Fibroblast of skin of right biceps (primary cell): ENCODE results near the gene SYTL1.
"Not testable (repeated sequence)": the region's sequence is repeated elsewhere in the genome, so short reads cannot be mapped to it uniquely, and the experiment has no call there.

ENCODE experiments used
- DNase-seq: peaks from one replicate; pipeline ENCODE4 v3.0.0-alpha.2; 2013

Gene SYTL1

DNA sequence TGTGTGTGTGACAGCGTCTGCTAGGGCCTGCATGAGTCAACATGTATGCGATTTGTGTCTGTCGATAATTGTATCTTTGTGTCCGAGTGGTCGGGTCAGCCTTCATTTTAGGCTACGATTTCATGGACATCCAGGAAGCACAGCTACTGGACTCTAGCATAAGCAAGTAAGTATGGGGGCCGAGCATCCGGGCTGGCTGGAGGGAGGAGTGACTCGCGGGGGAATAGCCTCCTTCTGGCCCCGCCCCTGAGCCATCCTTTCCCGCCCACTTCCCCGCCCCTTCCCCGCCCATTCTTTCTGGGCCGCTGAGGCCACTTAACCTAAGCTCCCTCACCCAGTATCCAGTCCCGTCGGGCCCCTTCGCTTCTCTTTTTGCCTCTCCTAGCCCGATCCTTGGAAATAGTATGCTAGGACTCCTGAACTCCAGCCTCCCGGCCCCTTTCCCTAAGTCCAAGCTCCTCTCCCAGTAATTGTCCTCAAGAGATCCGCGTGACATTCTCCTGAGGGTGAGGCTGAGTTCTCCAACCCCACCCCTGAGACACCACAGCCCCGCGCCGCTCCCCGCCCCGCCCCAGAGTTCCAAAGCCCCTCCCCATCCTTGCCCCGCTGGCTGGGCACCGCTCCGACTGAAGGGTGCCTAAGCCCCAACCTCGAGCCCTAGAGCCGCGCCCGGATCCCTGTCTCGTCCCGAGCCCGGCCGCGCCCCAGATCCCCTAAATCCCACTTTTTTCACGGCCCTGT, 23.7 kb downstream of the SYTL1 start:
- peak; percentile 88 for DNase-seq

DNA sequence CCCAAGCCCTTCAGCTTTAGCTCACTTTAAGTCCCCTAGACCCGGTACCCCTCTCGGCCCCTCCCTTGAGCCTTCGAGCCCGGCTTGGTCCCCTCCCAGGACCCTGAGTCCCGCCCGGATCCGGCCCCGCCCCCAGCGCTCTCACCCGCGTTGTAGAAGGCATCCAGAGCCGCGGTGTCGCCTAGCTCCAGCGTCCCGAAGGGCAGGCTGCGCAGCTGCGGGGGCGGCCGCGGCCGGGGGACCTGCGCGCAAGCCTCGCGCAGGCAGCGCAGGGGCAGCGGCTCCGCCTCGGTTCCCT, 24.2 kb downstream of the SYTL1 start:
- DNase-seq: peak; percentile 85

DNA sequence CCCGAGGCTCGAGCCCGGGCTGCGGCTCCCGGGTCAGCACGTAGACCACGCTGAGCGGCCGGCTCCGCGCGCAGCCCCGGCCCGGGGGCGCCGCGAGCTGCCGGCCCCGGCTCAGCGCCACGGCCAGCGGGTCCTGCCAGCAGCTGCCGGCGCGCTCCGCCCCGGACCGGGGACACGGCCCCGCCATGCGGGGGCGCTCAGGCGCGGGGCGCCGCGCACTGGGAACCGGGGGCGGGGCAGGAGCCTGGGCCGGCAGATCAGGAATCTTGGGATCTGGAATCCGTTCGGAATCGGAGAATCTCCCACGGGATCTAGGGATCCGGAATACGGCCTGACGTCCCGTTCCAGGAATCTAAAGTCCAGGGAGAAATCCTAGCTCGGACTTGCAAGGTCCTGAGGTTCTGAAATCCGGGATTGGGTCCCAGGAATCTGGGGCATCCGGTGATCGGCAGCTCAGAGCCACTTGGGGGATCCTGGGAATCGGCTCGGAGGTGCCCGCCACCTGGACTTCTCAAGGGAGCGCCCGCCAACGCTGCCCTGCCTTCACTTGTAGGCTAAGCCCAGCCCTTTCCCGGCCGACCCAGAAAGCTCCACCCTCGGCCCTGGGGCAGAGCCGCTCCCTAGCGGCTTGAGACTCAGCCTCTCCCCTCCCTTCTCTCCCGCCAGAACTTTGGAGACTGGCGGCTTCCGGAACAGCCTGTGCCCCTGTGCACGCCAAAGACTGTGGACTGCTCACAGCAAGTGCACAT, 24.8 kb downstream of the SYTL1 start, which contains the start of gene MAP3K6:
Gene MAP3K6, minus strand, starts transcription at position 551 of the 749 bp plus-strand sequence. Its CDS starts 364 bp downstream, at position 187.
- DNase-seq: peak; percentile 82

DNA sequence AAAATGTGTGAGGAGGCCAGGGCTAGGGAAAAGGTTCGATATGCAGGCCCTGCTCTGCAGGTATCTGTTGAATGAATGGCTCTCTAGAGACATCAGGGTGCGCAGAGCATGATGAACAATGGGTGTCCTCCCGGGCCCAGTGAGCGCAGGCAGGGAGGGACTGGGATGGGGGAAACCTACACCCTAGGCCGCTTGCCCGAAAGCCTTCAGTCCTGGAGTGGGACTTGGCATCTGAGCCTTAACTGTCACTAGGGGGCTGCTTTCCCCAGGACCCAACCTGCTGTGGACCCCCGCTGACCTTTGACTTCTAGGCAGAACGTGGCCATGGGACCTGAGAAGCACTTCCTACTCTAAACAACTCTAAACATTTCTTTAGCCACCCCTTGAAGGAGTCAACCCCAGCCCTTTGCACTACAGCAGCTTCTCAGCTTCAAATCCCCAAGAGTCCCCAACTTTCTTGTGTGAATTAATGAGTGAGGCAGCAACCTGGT, 25.4 kb downstream of the SYTL1 start:
- no peak for DNase-seq

DNA sequence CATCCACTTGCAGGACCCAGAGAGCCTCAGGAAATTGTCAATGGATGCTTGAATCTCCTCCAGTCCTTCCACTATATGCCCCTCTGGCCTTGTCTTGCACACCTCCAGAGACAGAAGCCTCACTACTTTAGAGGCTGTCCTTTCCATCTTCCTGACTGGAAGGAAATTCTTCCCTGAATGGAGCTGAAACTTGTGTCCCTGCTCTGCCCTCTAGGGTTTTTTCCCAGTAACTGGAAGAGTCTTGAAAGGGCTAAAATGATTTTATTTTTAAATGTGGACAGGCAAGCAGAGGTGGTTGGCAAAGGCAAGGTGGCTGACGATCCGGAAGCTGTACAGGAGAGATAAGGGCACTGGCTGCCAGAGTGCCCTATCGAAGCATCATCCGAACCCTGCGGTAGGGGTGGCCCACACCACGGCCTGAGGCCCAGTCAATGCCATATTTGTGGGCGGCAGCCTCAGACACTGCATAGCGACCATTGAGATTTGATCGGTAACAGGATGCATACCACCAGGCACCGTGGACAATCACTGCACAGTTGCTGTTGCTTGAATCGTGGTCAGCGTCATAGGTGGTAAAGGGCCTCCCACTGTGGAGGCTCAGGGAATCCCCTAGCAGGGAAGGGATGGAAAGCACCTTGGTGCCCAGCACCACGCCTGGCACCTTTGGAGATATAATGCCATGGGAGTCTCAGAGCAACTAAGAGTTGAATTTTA, 27.2 kb downstream of the SYTL1 start:
- no peak for DNase-seq

DNA sequence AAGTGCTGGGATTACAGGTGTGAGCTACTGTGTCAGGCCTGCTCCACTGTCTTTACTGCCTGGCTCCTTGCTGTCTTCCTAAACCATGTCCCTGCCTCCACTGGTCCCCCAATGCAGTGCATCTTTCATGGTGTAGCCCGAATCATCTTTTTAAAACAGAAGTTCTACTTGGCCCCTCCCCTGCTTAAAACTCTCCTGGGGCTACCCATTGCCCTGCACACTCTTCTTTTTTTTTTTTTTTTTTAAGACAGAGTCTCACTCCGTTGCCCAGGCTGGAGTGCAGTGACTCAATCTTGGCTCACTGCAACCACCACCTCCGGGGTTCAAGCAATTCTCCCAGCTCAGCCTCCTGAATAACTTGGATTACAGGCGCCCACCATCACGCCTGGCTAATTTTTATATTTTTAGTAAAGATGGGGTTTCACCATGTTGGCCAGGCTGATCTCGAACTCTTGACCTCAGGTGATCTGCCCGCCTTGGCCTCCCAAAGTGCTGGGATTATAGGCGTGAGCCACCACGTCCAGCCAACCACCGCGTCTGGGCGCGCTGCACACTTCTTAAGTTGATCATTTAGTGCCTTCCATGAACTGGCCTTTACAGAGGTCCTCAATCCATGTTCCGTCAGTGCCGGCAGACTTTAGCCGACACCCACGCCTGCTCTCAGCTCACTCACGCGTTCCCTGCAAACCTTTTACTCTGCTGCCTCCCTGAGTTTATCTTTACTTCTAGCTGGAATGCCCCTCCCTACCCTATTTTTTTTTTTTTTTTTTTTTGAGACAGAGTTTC, 30.4 kb downstream of the SYTL1 start:
- DNase-seq: no peak

DNA sequence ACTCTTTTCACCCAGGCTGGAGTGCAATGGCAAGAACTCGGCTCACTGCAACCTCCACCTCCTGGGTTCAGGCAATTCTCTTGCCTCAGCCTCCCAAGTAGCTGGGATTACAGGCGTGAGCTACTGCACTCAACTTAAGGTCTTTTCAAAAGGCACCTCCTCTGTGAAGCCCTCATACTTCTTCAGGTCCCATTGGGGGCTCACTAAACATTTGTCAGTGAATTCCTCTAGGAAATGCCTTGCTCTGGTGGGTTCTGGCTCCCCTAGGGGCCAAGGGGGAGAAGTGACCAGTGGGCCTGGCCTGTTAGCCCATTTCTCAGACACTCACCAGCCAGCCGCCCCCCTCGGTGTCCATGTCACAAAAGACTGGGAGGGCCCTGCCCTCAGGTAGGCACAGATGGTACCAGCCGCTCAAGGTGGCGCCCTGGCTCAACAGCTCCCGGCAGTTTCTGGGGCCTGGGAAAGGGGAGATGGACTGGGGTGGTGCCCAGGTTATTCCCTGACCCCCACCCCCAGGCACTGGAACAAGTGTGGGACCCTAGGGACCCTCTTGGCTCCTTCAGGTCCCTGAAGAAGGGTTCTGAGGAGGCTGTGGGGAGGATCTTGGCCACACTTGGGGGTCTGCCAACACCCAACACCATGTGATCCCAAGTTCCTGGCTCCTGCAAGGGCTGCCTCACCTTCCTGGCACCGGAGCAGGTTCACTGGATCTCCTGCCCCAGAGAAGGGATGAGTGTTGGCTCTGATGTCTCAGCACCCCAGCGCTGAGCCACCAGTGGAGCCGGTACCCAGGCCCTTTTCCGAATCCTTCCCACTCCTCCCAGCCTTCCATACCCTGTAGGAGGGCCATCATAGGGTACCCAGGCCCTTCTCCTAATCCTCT, 31.2 kb downstream of the SYTL1 start:
- DNase-seq: no peak

DNA sequence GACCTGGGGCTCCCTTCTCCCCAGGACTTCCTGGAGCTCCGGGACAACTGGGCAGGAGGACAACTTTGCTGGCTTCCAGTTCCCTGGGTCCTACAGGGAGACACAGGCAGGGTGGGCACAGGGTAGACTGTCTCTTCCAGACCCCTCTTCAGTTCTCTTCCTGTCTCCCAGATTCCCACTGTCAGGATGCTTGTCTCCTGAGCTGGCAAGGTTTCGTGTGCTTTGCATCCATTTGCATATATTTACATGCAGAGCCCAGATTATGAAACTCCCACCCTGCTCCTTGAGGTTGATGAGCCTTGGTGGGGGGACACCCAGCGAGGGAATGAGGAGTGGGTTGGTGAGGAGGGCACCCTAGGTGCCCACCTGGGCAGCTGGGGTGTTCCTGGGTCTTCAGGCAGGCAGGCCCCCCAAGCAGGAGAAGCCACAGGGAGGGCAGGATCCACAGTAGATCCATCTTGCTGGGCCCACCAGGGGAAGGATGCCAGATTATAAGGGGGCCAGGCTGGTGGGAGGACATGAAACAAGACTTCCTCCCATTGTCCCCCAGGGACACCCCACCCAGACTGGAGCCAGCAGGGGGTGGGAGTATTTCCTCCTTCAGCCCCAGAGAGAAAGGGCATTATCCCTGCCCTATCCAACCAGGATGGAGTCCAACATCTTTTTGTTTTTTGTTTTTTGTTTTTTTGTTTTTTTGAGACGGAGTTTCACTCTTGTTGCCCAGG, 32.7 kb downstream of the SYTL1 start, which contains the start of gene FCN3:
Gene FCN3, minus strand, starts transcription at position 463 of the 725 bp plus-strand sequence. Its CDS starts 6 bp downstream, at position 457.
- no peak for DNase-seq

DNA sequence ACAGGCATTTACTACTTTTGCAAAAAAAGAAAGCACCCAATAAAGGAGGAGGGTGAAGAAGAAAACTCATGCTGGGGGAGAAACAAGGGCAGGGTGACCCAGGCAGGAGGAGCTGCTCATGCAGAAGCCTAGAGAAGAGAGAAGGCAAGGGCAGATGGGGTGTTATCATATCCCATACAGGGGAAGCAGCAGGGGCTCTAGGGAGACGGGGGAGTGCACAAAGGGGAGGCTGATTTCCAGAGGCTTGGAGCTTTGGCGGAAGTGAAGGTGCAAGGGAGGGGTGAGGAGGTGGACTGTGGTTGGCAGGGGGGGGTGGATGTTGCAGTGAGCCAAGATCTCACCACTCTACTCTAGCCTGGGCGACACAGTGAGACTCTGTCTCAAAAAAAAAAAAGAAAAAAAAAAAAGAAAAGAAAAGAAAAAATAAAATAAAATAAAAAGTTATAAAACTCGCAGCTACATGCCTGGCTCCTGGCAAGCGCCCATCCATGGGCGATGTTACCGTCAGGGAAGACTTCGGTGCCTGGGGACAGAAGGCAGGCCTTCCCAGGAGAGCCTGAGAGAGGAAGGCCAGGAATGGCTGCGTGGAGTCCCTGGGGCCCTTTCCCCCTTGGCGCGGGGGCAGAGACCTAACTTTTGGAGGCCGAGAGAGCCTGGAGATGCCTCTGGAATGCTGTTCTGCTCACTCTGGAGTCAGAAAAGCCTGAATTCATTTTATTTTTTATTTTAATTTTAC, 36.1 kb downstream of the SYTL1 start:
- DNase-seq: no peak

DNA sequence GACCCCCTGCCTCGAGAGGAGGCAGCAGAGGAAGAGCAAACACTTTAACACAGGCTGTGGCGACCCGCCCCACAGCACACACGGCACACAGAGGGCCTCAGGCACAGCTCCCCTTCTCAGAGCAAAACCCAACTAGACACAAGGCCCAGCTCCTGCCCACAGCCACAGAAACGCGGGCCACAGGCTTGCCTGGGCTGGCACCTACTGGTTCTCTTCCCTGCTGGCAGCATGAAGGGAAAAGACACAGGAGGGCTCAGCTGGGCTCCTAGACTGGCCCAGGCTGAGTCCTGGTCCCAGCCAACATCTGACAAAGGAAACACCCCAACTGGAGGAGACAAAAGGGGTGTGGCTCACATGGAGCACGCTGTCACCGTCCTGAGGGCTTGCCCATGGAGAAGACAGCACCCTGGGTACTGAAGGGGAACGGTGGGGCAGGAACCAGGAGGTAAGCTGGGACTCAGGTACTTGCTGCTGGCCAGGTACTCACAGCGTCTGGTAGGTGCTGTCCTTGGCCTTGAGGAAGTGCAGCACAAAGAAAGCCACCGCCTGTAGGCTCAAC, 37.8 kb downstream of the SYTL1 start:
- no peak for DNase-seq

DNA sequence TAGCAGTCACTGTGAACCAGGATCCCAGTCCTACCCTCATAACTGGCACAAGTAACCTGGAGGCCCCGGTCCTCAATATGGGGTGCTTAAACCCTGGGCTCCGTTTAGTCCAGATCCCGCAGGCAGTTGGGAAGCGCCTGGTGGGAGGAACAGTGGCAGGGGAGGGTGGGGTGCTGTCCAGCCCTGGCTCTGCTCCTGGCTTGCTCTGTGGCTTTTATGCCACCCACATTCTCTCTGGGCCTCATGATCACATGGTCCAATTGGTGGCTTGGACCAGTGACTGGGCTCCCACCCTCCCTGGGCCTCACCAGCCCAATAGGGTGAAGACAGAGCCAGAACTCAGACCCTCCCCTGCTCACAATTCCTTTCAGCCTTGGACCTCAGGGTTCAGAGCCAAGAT, 38.4 kb downstream of the SYTL1 start:
- no peak for DNase-seq

DNA sequence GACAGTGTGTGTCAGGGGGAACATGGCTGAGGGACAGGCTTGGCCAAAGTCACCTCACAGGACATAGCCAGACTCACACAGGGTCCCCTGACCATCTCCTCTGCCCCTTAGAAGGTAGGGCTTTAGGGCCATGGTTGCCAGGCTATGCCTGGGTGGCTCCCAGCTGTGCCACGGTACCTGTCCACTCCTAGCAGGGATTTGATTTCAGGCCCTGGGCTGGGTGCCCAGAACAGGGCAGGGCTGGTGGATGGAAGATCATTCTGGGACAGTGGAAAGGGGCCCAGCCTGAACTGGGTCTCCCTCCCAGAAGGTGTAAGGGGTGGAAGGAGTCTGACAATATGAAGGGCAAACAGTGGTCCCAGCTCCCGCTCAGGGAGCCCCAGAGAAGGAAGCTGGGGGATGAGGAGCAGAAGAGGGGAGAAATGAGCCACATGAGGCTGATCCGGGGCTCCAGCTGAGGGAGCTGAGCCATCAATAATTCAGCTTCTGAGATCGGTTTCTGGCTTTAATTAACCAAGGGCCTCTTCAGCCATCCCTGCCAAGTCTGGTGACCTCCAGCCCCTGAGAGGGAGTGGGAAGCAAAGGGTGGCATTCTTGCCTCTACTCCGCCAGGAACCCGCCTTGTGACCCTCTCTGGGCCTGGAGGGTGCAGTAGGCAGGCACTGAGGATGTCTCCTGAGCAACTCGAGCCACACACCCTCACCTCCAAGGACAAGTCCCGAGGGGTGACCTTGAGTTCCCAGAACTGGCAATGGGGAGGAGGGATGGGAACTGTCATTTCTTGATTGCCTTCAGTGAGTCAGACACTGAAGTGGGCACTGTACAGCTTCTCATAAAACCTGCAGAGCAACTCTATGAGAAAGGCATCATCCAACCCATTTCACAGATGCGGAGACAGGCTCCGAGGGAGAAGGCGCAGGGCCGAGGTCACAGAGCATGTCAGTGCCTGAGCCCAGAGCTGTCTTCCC, 39.2 kb downstream of the SYTL1 start:
- DNase-seq: no peak

DNA sequence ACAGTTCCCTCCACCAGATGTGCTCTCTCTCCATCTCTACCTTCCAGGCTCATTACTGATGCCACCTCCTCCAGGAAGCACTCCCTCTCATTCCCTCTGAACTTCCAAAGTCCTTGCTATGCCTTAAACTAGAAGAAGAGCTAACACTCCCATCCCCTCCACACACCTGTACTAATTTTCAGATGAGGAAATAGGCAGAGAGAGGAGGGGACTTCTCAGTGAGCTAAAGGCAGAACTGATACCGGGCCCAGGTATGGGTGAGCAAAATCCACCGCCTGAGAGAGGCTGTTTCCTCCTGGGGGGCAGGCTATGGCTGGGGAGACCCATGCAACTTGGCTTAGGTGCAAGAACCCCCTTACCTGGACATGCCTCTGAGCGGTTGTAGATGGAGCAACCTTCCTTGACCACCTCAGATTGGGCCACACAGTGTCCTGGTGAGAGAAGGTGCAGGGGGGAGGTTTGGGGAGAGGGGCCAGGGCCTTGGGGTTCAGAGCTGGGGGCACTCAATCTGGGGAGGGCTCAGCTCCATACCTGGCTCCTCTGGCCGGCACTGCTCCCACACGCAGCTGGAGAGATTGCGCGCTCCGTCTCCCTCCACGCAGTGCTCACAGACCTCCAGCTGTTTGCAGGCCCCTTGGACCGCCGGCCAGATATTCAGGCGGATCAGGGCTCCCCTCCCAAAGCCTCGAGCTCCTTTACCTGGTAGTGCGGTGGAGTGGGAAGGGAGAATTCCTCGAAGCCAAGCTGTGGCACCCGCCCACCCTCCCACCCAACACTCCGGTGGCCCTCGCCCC, 40.3 kb downstream of the SYTL1 start:
- no peak for DNase-seq

DNA sequence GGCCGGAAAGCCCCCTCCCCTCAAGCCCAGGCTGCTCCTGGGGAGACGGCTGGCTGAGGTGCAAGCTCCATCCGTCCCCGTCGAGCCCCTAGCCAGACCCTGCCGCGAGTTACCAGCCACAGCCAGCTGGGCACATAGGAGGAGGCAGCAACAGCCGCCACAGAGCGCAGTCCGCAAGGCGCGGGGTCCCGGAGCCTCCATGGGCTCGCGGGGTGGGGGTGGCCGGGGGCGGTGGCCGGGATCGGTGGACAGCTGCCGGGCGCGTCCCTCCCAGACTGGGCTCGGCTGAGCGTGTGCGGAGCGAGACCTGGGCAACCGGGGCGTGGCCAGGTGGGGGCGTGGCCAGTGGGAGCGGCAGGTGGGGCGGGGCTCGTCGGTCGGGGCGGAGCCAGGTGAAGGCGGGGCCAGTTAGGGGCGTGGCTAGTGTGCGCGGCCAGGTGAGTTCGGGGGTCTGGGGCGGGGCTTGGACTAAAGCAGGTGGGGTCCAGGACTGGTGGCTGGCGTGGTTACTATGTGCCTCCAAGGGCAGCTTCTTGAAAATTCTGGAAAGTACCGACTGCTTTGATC, 41.3 kb downstream of the SYTL1 start, which contains the start of gene CD164L2:
Gene CD164L2, minus strand, starts transcription at position 295 of the 567 bp plus-strand sequence. Its CDS starts 94 bp downstream, at position 201.
- no peak for DNase-seq

DNA sequence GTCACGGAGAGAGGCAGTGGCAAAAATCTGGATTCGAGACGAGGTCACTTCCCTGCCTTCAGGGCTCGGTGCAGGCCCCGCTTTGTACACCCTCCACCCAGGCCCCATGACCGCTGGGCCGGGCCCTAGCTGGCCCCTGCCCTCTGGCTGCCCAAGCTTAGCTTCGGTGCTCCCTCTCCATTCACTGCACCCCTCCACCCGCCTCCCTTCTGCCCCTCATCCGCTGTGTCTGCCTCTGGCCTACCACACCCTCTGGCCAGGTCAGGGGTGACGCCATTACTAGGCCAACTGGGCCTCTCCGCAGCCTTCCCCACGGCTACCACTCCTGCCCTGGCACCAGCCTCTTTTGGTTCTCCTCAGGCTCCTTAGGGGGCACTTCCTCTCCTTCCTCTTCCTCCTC, 41.8 kb downstream of the SYTL1 start:
- DNase-seq: no peak

DNA sequence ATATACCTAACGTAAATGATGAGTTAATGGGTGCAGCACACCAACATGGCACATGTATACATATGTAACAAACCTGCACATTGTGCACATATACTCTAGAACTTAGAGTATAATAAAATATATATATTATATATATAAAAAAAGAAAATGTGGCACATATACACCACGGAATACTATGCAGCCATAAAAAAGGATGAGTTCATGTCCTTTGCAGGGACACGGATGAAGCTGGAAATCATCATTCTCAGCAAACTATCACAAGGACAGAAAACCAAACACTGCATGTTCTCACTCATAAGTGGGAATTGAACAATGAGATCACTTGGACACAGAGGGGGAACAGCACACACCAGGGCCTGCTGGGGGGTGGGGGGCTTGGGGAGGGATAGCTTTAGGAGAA, 43.0 kb downstream of the SYTL1 start:
- not testable (repeated sequence) for DNase-seq

DNA sequence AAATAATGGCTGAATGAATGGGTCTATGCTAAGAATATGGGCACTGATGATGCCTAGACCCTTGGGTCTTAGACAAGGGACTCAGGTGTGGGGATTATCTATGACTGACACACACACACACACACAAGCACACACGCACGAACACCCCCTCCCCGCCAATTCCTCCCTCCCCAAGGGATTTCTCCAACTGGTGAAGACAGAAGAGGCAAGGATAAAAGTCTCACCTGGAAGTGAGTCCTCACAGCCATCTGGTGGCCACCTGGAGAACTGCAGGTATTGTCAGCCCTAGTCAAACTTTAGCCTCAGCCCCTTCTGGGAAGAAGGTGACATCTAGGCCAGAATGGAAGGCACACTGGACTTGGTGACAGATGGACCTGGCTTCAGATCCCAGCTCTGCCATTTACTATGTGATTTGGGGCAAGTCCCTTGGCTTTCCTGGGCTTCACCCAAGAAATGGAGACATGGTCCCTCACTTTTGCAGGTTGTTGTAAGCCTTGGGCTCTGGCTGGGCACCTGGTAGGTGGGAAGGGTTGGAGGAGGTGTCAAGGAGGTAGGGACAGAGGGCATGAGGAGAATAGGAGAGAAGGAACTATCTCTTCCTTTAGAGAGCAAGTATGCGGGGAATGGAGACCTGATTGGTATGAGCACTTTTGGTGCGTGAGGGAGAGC, 46.6 kb downstream of the SYTL1 start:
- DNase-seq: peak; percentile 47
